Activated naive CD4-positive, alpha-beta T cell treated with anti-CD3 and anti-CD28 coated beads, Interleukin-2, amount 10 ng/mL, durations not matched to agents 7 days and 5 days (primary cell): ENCODE measurements around the gene SHISA8.
"Not testable (repeated sequence)": the region's sequence is repeated elsewhere in the genome, so short reads cannot be mapped to it uniquely, and the experiment has no call there.

ENCODE experiments used
- CTCF ChIA-PET: fragments of 350-600 bp; sonication (Branson Sonifier 250); formaldehyde crosslinking; loops from one replicate; lab custom pipeline; 2021; ENCODE audit warnings: antibody characterized with exemption; lab: Charles Lee
- DNase-seq: peaks from one replicate; pipeline ENCODE4 v3.0.0-alpha.2; 2020
- H3K27ac Mint-ChIP-seq: one replicate; pipeline ENCODE4 v1.8.0; 2021; ENCODE audit warnings: mild to moderate bottlenecking, moderate library complexity, mixed read lengths
- H3K27me3 Mint-ChIP-seq: one replicate; pipeline ENCODE4 v1.8.0; 2021; ENCODE audit warnings: mild to moderate bottlenecking, mixed read lengths
- H3K36me3 Mint-ChIP-seq: one replicate; pipeline ENCODE4 v1.8.0; 2021; ENCODE audit warnings: mixed read lengths
- H3K4me1 Mint-ChIP-seq: one replicate; pipeline ENCODE4 v1.8.0; 2021; ENCODE audit warnings: mixed read lengths
- H3K4me3 Mint-ChIP-seq: one replicate; pipeline ENCODE4 v1.8.0; 2021; ENCODE audit warnings: mild to moderate bottlenecking, moderate library complexity, mixed read lengths
- H3K9me3 Mint-ChIP-seq: one replicate; pipeline ENCODE4 v1.8.0; 2021; ENCODE audit warnings: mixed read lengths

Gene SHISA8

DNA sequence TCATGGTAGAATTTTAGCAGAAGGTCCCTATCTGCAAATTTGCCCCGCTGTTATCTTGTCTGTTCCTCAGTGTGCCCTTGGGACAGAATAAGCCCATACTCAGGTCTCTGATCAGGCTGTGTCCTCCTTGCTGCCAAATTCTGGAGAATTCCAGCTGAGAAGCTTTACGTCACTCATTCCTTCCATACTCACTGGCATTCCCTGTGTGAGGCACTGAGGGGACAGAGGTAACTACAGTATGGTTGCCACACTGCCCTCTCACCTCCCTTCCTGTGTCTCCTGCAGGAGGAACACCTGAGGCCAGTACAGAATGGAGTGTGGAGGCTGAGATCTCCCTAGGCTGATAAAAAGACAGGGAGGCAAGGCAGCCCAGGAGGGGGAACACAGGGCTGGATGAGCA is 31.5 kb downstream of the SHISA8 start:
- CTCF ChIA-PET: no interaction called here
- H3K27ac Mint-ChIP-seq: no peak overlapping the region
- H3K27me3 Mint-ChIP-seq: no peaks in the 10 kb centered on the region
- H3K4me1 Mint-ChIP-seq: no peaks in the 10 kb centered on the region
- H3K9me3 Mint-ChIP-seq: no peaks in the 10 kb centered on the region
- H3K4me3 Mint-ChIP-seq: no peak overlapping the region
- DNase-seq: no peak
- H3K36me3 Mint-ChIP-seq: peaks cover 71% of the 10 kb centered on the region

DNA sequence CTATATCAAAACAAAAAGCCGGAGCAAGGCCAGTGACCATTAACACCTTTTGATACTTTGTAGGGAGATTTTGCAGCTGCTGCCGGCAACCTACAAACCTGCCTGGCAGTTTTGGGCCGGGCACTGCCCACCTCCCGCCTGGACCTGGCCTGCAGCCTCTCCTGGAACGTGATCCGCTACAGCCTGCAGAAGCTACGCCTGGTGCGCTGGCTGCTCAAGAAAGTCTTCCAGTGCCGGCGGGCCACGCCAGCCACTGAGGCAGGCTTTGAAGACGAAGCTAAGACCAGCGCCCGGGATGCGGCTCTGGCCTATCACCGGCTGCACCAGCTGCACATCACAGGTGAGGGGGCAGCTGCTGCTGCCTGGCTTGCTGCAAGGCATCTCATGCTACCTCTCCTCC is 34.2 kb downstream of the SHISA8 start:
- no peaks in the 10 kb centered on the region for H3K27me3 Mint-ChIP-seq
- no peak overlapping the region for H3K4me3 Mint-ChIP-seq
- H3K4me1 Mint-ChIP-seq: no peaks in the 10 kb centered on the region
- CTCF ChIA-PET: interaction anchor here (0.6 to 1.5 kb wide), 2 partner anchors 183 to 232 kb away, joined by 3 read pairs; no protein-coding TSS in a partner anchor
- H3K36me3 Mint-ChIP-seq: peaks cover 65% of the 10 kb centered on the region
- no peak overlapping the region for H3K27ac Mint-ChIP-seq
- no peaks in the 10 kb centered on the region for H3K9me3 Mint-ChIP-seq
- DNase-seq: no peak

DNA sequence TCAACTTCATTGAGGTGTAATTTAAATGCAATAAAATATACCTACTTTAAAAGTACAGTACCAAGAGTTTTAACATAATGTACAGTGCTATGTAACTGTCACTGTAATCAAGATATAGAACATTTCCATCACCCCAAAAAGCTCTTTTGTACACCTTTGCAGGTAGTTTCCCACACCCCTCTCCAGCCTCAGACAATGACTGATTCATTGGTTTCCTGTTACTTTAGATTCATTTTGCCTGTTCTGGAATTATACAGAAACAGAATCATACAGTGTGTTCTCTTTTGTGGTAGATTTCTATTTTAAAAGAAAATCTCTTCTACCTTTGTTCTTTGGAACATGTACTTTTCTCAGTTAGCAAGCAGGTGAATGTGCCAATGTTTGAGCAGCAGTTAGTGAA is 38.2 kb downstream of the SHISA8 start:
- CTCF ChIA-PET: interaction anchor here (1.4 kb wide), 1 partner anchor 14 kb away, joined by 3 read pairs; no protein-coding TSS in a partner anchor
- peaks cover 56% of the 10 kb centered on the region for H3K36me3 Mint-ChIP-seq
- no peak for DNase-seq
- H3K27ac Mint-ChIP-seq: peak overlapping the region; percentile 11
- peaks cover 16% of the 10 kb centered on the region for H3K4me1 Mint-ChIP-seq
- no peaks in the 10 kb centered on the region for H3K9me3 Mint-ChIP-seq
- no peaks in the 10 kb centered on the region for H3K27me3 Mint-ChIP-seq
- no peak overlapping the region for H3K4me3 Mint-ChIP-seq

DNA sequence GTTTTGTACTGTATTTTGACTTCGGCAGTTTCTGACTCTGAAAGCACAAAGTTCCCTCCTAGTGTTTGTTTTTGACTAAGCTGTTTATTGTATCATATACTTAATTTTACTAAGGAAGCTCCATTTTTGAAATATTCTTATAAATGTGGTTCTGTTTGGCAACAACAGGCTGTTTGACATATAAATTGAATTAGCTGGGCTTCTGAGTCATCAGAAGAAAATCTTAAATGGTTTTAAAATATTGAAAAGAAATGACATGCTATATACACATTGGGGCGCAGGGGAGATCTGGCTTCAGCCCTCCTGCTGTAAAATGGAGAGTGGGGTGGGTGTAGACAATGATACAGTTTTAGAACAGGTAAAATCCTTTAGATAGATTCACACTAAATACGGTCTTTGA is 38.6 kb downstream of the SHISA8 start:
- H3K4me1 Mint-ChIP-seq: peaks cover 16% of the 10 kb centered on the region

DNA sequence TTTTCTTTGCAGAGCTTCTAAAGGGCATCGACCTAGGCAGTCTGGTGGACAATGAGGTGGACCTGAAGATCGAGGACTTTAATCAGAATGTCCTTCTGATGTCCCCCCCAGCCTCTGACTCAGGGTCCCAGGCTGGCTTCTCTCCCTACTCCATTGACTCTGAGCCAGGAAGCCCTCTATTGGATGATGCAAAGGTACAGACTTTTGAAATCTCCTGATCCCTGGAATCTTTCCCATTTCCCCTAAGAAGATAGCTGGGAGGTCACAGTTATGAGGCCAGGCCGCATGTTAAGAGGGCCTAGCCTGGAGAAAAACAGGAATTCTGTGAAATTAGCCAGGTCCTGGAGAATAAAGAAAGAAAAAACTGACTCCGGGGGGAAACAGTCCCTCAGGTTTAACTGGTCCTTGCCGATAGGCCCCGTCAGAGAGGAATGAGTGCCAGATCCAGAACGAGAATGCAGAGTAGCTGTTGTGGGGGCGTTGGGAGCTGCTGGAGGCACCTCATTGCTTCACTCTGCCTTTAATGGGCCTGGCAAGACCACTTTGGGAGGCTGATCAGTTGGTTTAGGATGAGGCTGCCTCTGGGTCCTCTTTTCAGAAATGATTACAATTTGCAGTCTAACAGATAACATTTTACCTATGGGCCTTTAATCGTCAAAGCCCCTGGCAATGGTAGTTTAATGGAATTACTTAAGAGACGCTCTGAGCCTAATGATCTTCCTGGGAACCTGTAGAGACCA is 39.2 kb downstream of the SHISA8 start:
- Mint-ChIP-seq H3K27me3 (no peaks in the 10 kb centered on the region), H3K36me3 (peaks cover 54% of the 10 kb centered on the region), H3K4me1 (peaks cover 16% of the 10 kb centered on the region), H3K9me3 (no peaks in the 10 kb centered on the region), H3K4me3 (no peak overlapping the region), H3K27ac (no peak overlapping the region)
- CTCF ChIA-PET: interaction anchor here (1.1 to 1.4 kb wide), 2 partner anchors 13 to 19 kb away, joined by 3 to 6 read pairs; no protein-coding TSS in a partner anchor
- no peak for DNase-seq

More for the DNA sequence above, 38.6 kb downstream of the SHISA8 start:
- no peak overlapping the region for H3K4me3 Mint-ChIP-seq
- H3K27ac Mint-ChIP-seq: peak overlapping the region; percentile 11
- no peak for DNase-seq
- H3K36me3 Mint-ChIP-seq: peaks cover 53% of the 10 kb centered on the region
- no peaks in the 10 kb centered on the region for H3K9me3 Mint-ChIP-seq
- CTCF ChIA-PET: interaction anchor here (1.4 kb wide), 1 partner anchor 14 kb away, joined by 3 read pairs; no protein-coding TSS in a partner anchor
- H3K27me3 Mint-ChIP-seq: no peaks in the 10 kb centered on the region

DNA sequence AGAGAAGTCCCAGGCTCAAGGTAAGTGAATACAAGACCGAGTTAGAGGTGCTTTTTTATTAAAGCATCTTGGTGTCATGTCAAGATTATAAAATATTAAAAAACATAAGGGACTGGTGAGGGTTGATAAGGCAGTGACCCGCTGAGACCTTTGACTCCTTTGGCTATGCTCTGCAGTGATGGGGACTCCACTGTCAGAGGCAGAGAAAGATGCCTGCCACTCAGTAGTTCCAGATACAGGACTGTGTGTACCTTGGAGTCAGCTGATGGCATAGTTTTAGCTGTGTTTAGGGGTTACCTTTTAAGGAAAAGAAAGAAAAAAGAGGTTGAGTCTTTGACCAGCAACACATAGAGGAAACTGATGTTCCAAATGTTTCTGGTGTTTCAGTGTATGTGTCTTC is 40.8 kb downstream of the SHISA8 start:
- CTCF ChIA-PET: no interaction called here
- Mint-ChIP-seq H3K27ac (peak overlapping the region; percentile 67), H3K4me3 (no peak overlapping the region), H3K4me1 (peaks cover 16% of the 10 kb centered on the region), H3K36me3 (peaks cover 55% of the 10 kb centered on the region), H3K27me3 (no peaks in the 10 kb centered on the region), H3K9me3 (no peaks in the 10 kb centered on the region)
- no peak for DNase-seq

DNA sequence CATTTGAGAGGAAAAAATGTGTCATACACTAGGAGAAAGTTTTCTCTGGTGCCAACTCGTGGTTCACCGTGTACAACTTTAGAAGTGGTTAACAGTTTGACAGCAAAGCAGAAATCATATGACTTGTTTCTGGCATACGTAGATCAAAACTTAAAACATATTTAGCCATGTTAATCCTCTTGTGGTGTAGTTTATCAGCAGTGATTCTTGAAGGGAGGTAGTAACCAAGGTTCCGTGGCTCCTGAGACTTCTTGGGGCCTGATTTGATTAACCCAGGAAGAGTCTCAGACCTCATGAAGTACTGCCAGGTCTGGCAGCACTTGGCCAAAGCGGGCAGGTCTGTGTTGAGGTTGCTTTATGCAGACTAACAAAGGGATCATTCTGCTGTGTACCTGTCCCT is 41.5 kb downstream of the SHISA8 start:
- H3K27me3 Mint-ChIP-seq: no peaks in the 10 kb centered on the region
- CTCF ChIA-PET: no interaction called here
- no peak overlapping the region for H3K4me3 Mint-ChIP-seq
- peaks cover 16% of the 10 kb centered on the region for H3K4me1 Mint-ChIP-seq
- no peaks in the 10 kb centered on the region for H3K9me3 Mint-ChIP-seq
- DNase-seq: peak; percentile 31
- H3K36me3 Mint-ChIP-seq: peaks cover 49% of the 10 kb centered on the region
- peak overlapping the region; percentile 67 for H3K27ac Mint-ChIP-seq

DNA sequence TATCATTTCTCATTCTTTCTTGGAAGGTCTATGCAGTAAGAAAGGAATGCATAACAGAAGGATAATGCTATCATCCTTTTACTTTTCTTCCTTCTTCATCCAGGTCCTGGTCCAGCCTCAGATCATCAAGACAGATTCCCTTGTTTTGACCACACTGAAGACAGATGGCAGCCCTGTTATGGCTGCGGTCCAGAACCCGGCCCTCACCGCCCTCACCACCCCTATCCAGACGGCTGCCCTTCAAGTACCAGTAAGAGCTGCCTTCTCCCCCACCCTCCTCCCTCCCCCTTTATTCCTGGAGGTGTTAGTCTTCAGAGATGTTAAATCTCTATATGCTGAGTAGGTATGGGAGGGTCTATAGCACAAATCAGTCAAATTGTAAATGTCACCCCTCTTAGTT is 44.1 kb downstream of the SHISA8 start:
- no peaks in the 10 kb centered on the region for H3K9me3 Mint-ChIP-seq
- no peak for DNase-seq

DNA sequence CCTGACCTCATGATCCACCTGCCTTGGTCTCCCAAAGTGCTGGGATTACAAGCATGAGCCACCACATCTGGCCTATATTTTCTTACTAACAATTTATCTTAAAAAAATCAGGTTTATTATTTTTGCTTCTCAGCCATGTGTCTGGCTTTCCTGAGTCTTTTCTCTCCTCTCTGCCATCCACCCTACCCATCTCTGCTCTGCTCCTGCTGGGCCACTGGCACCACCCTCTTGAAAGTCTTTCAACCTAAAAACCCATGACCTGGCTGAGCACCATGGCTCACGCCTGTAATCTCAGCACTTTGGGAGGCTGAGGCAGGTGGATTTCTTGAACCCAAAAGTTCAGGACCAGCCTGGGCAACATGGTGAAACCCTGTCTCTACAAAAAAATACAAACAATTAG is 44.8 kb downstream of the SHISA8 start:
- H3K9me3 Mint-ChIP-seq, H3K27me3 Mint-ChIP-seq, CTCF ChIA-PET, DNase-seq, H3K4me3 Mint-ChIP-seq, H3K27ac Mint-ChIP-seq: not testable (repeated sequence)
- Mint-ChIP-seq H3K4me1 (peaks cover 26% of the 10 kb centered on the region), H3K36me3 (peaks cover 40% of the 10 kb centered on the region)

More for the DNA sequence above, 44.1 kb downstream of the SHISA8 start:
- Mint-ChIP-seq H3K27ac (no peak overlapping the region), H3K4me3 (no peak overlapping the region), H3K36me3 (peaks cover 44% of the 10 kb centered on the region), H3K4me1 (peaks cover 23% of the 10 kb centered on the region), H3K27me3 (no peaks in the 10 kb centered on the region)
- CTCF ChIA-PET: interaction anchor here (1.9 kb wide), 1 partner anchor 13 kb away, joined by 7 read pairs; no protein-coding TSS in a partner anchor

DNA sequence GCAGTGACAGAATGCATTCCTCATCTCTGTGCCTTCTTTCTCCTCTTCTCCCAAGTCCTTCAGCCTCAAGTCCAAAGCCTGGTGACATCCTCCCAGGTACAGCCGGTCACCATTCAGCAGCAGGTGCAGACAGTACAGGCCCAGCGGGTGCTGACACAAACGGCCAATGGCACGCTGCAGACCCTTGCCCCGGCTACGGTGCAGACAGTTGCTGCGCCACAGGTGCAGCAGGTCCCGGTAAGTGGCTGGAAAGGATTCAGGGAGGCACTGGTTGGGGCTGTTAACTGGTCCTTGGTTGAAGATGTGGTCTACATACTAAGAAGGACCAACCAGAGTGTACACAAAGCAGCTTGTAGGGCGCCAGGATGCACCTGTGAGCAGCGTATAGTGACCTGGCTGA is 46.3 kb downstream of the SHISA8 start:
- Mint-ChIP-seq H3K27ac (no peak overlapping the region), H3K4me3 (no peak overlapping the region), H3K9me3 (no peaks in the 10 kb centered on the region), H3K27me3 (no peaks in the 10 kb centered on the region), H3K36me3 (peaks cover 37% of the 10 kb centered on the region), H3K4me1 (peaks cover 21% of the 10 kb centered on the region)
- CTCF ChIA-PET: no interaction called here
- DNase-seq: no peak

DNA sequence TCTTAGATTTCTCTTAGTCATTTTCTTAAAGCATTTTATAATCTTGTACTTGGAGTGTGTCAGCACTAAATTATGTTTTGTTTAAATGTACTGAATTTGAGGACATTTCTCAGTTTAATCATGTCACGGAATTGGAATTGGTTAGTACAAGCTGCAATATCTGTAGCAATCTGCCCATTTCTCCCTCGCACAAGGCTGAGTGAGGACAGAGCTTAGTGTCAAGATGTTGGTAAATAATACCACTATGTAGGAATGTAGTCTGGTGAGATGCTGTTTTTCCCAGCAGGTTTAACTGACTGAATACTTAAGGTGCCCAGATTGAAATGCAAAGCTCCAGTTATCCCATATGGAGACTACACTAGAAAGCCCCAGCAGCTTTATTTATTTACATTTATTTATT is 51.4 kb downstream of the SHISA8 start:
- Mint-ChIP-seq H3K4me1 (peaks cover 52% of the 10 kb centered on the region), H3K4me3 (no peak overlapping the region), H3K27me3 (no peaks in the 10 kb centered on the region), H3K27ac (no peak overlapping the region), H3K9me3 (no peaks in the 10 kb centered on the region), H3K36me3 (peaks cover 27% of the 10 kb centered on the region)
- CTCF ChIA-PET: interaction anchor here (1.2 to 2.1 kb wide), 3 partner anchors 22 to 166 kb away, joined by 3 to 8 read pairs (median 6); no protein-coding TSS in a partner anchor
- no peak for DNase-seq

DNA sequence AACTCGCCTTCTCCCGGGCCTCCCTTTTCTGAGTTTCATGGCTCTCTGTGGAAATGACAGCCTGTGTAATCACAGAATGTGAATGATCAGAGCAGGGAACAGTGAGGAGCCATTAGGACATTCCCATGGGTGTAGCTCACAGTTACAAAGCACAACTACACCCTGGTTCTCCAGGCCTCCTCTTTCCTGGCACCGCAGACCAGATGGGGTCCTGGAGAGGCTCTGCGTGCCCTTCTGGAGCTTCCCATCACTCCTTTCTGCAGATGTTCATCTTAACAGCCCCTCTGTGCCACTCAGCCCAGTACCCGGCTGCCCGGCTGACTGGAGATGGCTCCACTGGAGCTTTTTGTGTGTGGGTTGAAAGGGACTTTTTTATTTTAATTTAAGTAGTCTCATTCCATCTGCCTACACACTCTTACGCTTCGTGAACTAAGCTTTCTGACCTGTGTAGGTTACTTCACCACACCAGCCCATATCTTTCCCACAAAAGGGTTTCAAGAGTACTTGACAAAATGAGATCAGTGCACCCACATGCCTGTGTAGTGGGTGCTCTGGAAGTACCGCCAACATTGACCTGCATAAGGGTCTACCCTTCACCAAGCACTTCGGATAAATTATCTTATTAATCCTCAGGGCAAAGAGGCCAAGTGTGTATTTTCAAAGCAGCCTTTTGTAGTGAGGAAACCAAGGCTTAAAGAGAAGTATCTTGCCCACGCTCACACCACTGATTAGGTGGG is 52.2 kb downstream of the SHISA8 start:
- H3K27me3 Mint-ChIP-seq: no peaks in the 10 kb centered on the region
- H3K4me3 Mint-ChIP-seq: no peak overlapping the region
- peak overlapping the region; percentile 79 for H3K27ac Mint-ChIP-seq
- peaks cover 24% of the 10 kb centered on the region for H3K36me3 Mint-ChIP-seq
- H3K9me3 Mint-ChIP-seq: no peaks in the 10 kb centered on the region
- H3K4me1 Mint-ChIP-seq: peaks cover 60% of the 10 kb centered on the region
- CTCF ChIA-PET: interaction anchor here (0.8 to 2.1 kb wide), 13 partner anchors 9 to 170 kb away, joined by 3 to 8 read pairs (median 3); partner anchors contain the start of genes CCDC134 and CENPM
- DNase-seq: no peak

DNA sequence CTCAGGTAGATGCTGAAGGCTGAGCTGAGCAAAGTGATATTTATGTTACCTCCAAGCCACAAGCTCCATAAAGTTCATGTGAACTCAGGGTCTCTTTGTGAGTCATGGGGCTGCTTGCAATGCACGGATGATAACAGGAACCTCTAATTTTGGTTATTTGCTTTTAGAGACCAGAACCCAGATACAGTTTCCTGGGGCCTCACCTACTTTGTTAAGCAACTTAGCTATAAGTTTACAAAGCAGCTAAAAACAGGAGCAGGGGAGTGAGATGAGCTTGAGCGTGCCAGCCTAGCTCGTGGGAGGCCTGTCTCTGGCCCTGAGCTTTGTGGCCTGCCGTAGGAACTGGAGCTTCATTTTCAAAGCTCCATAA is 52.7 kb downstream of the SHISA8 start:
- no peaks in the 10 kb centered on the region for H3K9me3 Mint-ChIP-seq
- H3K4me1 Mint-ChIP-seq: peaks cover 64% of the 10 kb centered on the region
- no peaks in the 10 kb centered on the region for H3K27me3 Mint-ChIP-seq
- peaks cover 23% of the 10 kb centered on the region for H3K36me3 Mint-ChIP-seq
- H3K27ac Mint-ChIP-seq: peak overlapping the region; percentile 79
- CTCF ChIA-PET: interaction anchor here (0.8 to 2.1 kb wide), 11 partner anchors 9 to 165 kb away, joined by 3 to 8 read pairs (median 3); partner anchors contain the start of genes CCDC134 and CENPM
- H3K4me3 Mint-ChIP-seq: peak overlapping the region; percentile 10
- DNase-seq: peak; percentile 27
